ENCODE measurements around the gene PCBD2.
"Not testable (repeated sequence)": the region's sequence is repeated elsewhere in the genome, so short reads cannot be mapped to it uniquely, and the experiment has no call there.

Gene PCBD2

GRCh38 chr5:134910752-134911151 is 5.8 kb downstream of the PCBD2 start:
- not testable (repeated sequence) for DNase-seq

GRCh38 chr5:134911285-134912206 is 6.6 kb downstream of the PCBD2 start:
- no peak for DNase-seq

GRCh38 chr5:134913254-134913653 is 8.3 kb downstream of the PCBD2 start:
- DNase-seq = no peak

GRCh38 chr5:134913795-134914194 is 8.9 kb downstream of the PCBD2 start:
- no peak for DNase-seq

- no peak for DNase-seq
Observed at GRCh38 chr5:134917070-134917815, 12.3 kb downstream of the PCBD2 start.

GRCh38 chr5:134918861-134919260 is 13.9 kb downstream of the PCBD2 start:
- DNase-seq = no peak

GRCh38 chr5:134920848-134921575 is 16.1 kb downstream of the PCBD2 start:
- no peak for DNase-seq

GRCh38 chr5:134932508-134932907 is 27.6 kb downstream of the PCBD2 start:
- DNase-seq = no peak

- DNase-seq = no peak
Observed at GRCh38 chr5:134934202-134934601, 29.3 kb downstream of the PCBD2 start.

- no peak for DNase-seq
Observed at GRCh38 chr5:134935711-134936602, 31.0 kb downstream of the PCBD2 start.

- DNase-seq = no peak
Observed at GRCh38 chr5:134937526-134937925, 32.6 kb downstream of the PCBD2 start.

GRCh38 chr5:134938030-134938429 is 33.1 kb downstream of the PCBD2 start:
- no peak for DNase-seq

GRCh38 chr5:134939500-134939899 is 34.6 kb downstream of the PCBD2 start:
- no peak for DNase-seq

GRCh38 chr5:134943547-134943946 is 38.6 kb downstream of the PCBD2 start:
- DNase-seq = no peak

GRCh38 chr5:134944630-134945029 is 39.7 kb downstream of the PCBD2 start:
- DNase-seq = no peak

- DNase-seq = no peak
Observed at GRCh38 chr5:134945041-134945440, 40.1 kb downstream of the PCBD2 start.

- DNase-seq = no peak
Observed at GRCh38 chr5:134948911-134949310, 44.0 kb downstream of the PCBD2 start.

GRCh38 chr5:134949316-134949715 is 44.4 kb downstream of the PCBD2 start:
- no peak for DNase-seq

GRCh38 chr5:134957920-134958608 is 53.1 kb downstream of the PCBD2 start:
- no peak for DNase-seq

GRCh38 chr5:134958755-134959154 is 53.8 kb downstream of the PCBD2 start:
- DNase-seq = no peak

GRCh38 chr5:134963098-134963497 is 58.2 kb downstream of the PCBD2 start:
- no peak for DNase-seq

All from SHP77 (cell line).